HEK293T (cell line): ENCODE measurements around the gene ARHGAP26.

Source experiments
- CTCF ChIA-PET: fragments of 350-600 bp; formaldehyde crosslinking; extraction: SDS; loops from one replicate; lab custom pipeline; 2021; ENCODE audit warnings: antibody characterized with exemption, inconsistent platforms; lab: Yijun Ruan, JAX
- POLR2A ChIA-PET: fragments of 350-600 bp; formaldehyde crosslinking; extraction: SDS; loops from one replicate; lab custom pipeline; 2020; ENCODE audit warnings: antibody characterized with exemption, inconsistent platforms; lab: Yijun Ruan, JAX
- DNase-seq: peaks from one replicate; pipeline ENCODE4 v3.0.0; 2012; ENCODE audit warnings: mixed read lengths; ENCODE audit errors: extremely low spot score
- ARNT ChIP-seq: fragments of 450-650 bp; IDR thresholded peaks from 2 replicates; pipeline ENCODE4 v1.6.1; 2017; ENCODE audit warnings: mild to moderate bottlenecking
- BHLHE40 ChIP-seq: fragments of 450-650 bp; IDR thresholded peaks from 2 replicates; pipeline ENCODE4 v1.6.1; 2016; ENCODE audit warnings: mild to moderate bottlenecking, moderate library complexity, borderline replicate concordance
- CTBP1 ChIP-seq: fragments of 450-650 bp; IDR thresholded peaks from 2 replicates; pipeline ENCODE4 v1.6.1; 2016; ENCODE audit warnings: borderline replicate concordance
- ELF4 ChIP-seq: fragments of 450-650 bp; IDR thresholded peaks from 2 replicates; pipeline ENCODE4 v1.6.1; 2017; ENCODE audit warnings: antibody characterized with exemption
- FOXA1 ChIP-seq: fragments of 450-650 bp; IDR thresholded peaks from 2 replicates; pipeline ENCODE4 v1.6.1; 2016; ENCODE audit warnings: mild to moderate bottlenecking
- FOXK2 ChIP-seq: fragments of 450-650 bp; IDR thresholded peaks from 2 replicates; pipeline ENCODE4 v1.6.1; 2016; ENCODE audit warnings: mild to moderate bottlenecking
- FOXM1 ChIP-seq: fragments of 450-650 bp; IDR thresholded peaks from 2 replicates; pipeline ENCODE4 v1.6.1; 2017; ENCODE audit warnings: mild to moderate bottlenecking, borderline replicate concordance
- HDGF ChIP-seq: fragments of 450-650 bp; IDR thresholded peaks from 2 replicates; pipeline ENCODE4 v1.6.1; 2017; ENCODE audit warnings: antibody characterized with exemption, borderline replicate concordance
- L3MBTL2 ChIP-seq: fragments of 450-650 bp; conservative IDR thresholded peaks from 2 replicates; pipeline ENCODE4 v1.6.1; 2016; ENCODE audit warnings: mild to moderate bottlenecking
- LEF1 ChIP-seq: fragments of 450-650 bp; IDR thresholded peaks from 2 replicates; pipeline ENCODE4 v1.6.1; 2017; ENCODE audit warnings: mild to moderate bottlenecking, borderline replicate concordance
- NFRKB ChIP-seq: fragments of 450-650 bp; IDR thresholded peaks from 2 replicates; pipeline ENCODE4 v1.6.1; 2016; ENCODE audit warnings: mild to moderate bottlenecking, moderate library complexity
- PKNOX1 ChIP-seq: fragments of 450-650 bp; IDR thresholded peaks from 2 replicates; pipeline ENCODE4 v1.6.1; 2016
- SP1 ChIP-seq: fragments of 450-650 bp; IDR thresholded peaks from 2 replicates; pipeline ENCODE4 v1.6.1; 2017
- SUZ12 ChIP-seq: fragments of 450-650 bp; IDR thresholded peaks from 2 replicates; pipeline ENCODE4 v1.6.1; 2016; ENCODE audit warnings: mild to moderate bottlenecking
- TARDBP ChIP-seq: fragments of 450-650 bp; IDR thresholded peaks from 2 replicates; pipeline ENCODE4 v1.6.1; 2016
- ZNF384 ChIP-seq: fragments of 450-650 bp; IDR thresholded peaks from 2 replicates; pipeline ENCODE4 v1.6.1; 2016

Gene ARHGAP26

GRCh38 chr5:143226361-143226760, 456.2 kb downstream of the ARHGAP26 start:
- TF ChIP-seq HDGF (no peak), SUZ12 (no peak), LEF1 (no peak), ELF4 (no peak), FOXM1 (no peak), TARDBP (no peak), CTBP1 (no peak), L3MBTL2 (no peak), BHLHE40 (no peak), ZNF384 (no peak), PKNOX1 (no peak), NFRKB (no peak), ARNT (no peak), FOXK2 (no peak), FOXA1 (no peak), SP1 (no peak)
- ChIA-PET POLR2A (no interaction called here), CTCF (no interaction called here)
- no peak for DNase-seq

GRCh38 chr5:143226872-143227271, 456.7 kb downstream of the ARHGAP26 start:
- CTCF ChIA-PET = no interaction called here
- POLR2A ChIA-PET = interaction anchor here (0.9 kb wide), 1 partner anchor 18 kb away, joined by 3 read pairs; no protein-coding TSS in a partner anchor
- TF ChIP-seq BHLHE40 (no peak), NFRKB (no peak), CTBP1 (no peak), ELF4 (no peak), LEF1 (no peak), SUZ12 (no peak), ARNT (no peak), TARDBP (no peak), SP1 (no peak), L3MBTL2 (no peak), ZNF384 (no peak), PKNOX1 (no peak), FOXM1 (no peak), FOXA1 (no peak), FOXK2 (no peak), HDGF (no peak)
- no peak for DNase-seq

GRCh38 chr5:143227301-143227700, 457.1 kb downstream of the ARHGAP26 start:
- ChIA-PET POLR2A (interaction anchor here (0.9 kb wide), 1 partner anchor 17 kb away, joined by 3 read pairs; no protein-coding TSS in a partner anchor), CTCF (interaction anchor here (0.6 kb wide), 1 partner anchor 94 kb away, joined by 3 read pairs; no protein-coding TSS in a partner anchor)
- no peak for DNase-seq
- TF ChIP-seq HDGF = no peak
- TF ChIP-seq FOXA1 = no peak
- no peak for TF ChIP-seq FOXK2
- no peak for TF ChIP-seq PKNOX1
- TF ChIP-seq CTBP1 = no peak
- no peak for TF ChIP-seq ARNT
- TF ChIP-seq TARDBP = no peak
- no peak for TF ChIP-seq BHLHE40
- TF ChIP-seq ZNF384 = no peak
- TF ChIP-seq L3MBTL2 = no peak
- TF ChIP-seq NFRKB = no peak
- no peak for TF ChIP-seq LEF1
- no peak for TF ChIP-seq ELF4
- no peak for TF ChIP-seq SUZ12
- no peak for TF ChIP-seq SP1
- no peak for TF ChIP-seq FOXM1

GRCh38 chr5:143228597-143229293, 458.6 kb downstream of the ARHGAP26 start:
- POLR2A ChIA-PET = interaction anchor here (1.9 kb wide), 1 partner anchor 11 kb away, joined by 5 read pairs; no protein-coding TSS in a partner anchor
- no peak for DNase-seq
- CTCF ChIA-PET = no interaction called here
- TF ChIP-seq NFRKB = no peak

GRCh38 chr5:143229426-143229895, 459.3 kb downstream of the ARHGAP26 start:
- TF ChIP-seq FOXA1 (no peak), ARNT (no peak), ZNF384 (no peak), FOXK2 (no peak), BHLHE40 (no peak), NFRKB (no peak), PKNOX1 (no peak), ELF4 (no peak), LEF1 (no peak), HDGF (no peak), CTBP1 (no peak), SUZ12 (no peak), TARDBP (no peak)
- DNase-seq = no peak
- ChIA-PET CTCF (no interaction called here), POLR2A (interaction anchor here (1.9 kb wide), 1 partner anchor 11 kb away, joined by 5 read pairs; no protein-coding TSS in a partner anchor)
